HL-60/S4 treated with retinoic acid at 250 ng/mL for 4 days and 3 days (cell line): ENCODE data around the gene BCAR3.
"Not testable (repeated sequence)": the region's sequence is repeated elsewhere in the genome, so short reads cannot be mapped to it uniquely, and the experiment has no call there.

ENCODE experiments used
- in situ Hi-C: fragments of 300-500 bp; cut with MboI; formaldehyde crosslinking; loops from 2 replicates; pipeline ENCODE4 v1.7.0; 2022; ENCODE audit warnings: low sequenced_read_pairs

BCAR3 gene

DNA sequence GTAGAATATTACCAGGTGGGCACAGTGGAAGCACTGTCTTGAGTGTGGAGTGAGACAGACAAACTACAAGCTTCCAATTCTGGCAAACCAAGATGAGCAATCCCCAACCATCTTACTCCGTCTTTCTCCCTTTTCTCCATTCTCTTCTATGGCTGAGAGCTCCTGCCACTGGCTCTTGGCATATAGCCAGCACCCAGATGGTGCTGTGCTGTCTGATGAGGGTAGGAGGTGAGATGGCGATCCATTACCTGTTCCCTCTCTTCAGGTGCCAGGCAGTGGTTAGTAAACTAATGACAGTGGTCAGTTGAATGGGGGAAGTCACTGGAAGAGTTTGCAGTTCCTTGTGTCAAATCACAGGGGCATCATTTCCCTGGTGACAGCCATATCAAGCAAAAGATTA lies 125.3 kb downstream of the BCAR3 start:
- in situ Hi-C loops, result no loop called here

DNA sequence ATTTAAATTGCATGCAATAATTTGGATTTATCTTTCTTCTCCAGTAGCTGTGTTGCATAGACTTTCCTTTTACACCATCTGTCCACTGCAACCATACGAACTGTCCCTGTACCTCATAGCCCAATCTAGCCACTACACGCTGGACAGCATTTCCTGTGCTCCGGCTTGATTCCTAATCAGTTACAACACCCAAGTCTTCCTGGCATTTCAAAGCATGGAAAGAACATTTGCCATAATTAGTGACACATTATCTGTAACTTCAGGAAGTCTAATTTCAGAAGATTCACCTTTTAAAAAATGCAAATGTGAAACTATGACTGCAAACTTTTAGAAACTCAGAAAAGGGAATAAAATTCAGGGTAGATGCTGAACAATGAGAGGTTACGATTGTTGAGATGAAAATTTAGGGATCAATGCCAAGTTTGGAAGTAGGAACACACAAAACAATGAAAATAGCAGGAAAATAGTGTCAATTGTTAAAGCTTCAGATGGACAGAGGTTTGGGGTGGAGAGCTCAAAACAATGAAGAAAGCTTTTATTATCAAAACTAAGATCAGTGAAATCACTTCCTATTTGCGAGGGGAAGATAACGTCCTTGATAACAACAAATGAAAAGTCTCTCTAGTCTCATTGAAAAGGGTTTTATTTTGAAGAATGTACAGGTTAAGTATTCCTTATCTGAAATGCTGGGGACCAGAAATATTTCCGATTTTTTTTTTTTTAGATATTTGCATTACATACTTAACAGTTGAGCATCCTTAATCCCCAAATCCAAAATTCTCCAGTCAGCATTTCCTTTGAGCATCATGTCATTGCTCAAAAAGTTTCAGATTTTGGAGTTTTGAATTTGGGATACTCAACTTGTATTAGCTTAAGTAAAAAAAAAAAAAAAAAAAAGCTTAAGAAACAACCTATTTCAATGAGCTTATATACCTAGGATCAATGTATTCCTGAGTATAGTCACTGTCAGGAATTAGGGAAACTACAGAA lies 126.5 kb downstream of the BCAR3 start:
- in situ Hi-C loops, result no loop called here

DNA sequence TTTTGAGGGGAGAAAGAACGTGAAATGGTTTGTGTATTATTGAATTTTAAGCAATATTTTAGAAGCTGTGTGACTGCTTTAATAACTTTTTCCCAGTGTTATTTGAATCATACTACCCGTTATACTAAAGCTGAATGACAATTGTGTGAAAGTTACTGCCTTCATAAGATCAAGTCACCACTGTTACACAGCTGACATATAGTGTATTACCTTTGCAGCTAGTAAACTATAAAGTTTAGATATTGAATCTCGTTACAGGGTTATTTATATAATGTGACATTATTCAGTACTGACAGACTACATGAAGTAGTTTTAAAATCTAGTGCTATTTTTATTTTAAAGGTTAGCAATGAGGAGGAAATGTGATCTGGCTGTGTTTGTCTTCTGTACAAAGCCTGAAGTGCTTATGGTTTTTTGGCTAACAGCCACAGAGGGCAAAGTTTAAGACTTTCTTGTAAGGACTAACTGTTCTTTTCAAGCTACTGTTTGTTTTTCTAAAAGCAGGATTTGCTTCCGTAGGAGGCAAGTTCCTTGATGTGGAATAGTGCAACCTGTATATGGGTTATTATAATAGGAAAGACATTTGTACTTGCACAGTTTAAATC lies 127.6 kb downstream of the BCAR3 start:
- in situ Hi-C loops, result not testable (repeated sequence)

DNA sequence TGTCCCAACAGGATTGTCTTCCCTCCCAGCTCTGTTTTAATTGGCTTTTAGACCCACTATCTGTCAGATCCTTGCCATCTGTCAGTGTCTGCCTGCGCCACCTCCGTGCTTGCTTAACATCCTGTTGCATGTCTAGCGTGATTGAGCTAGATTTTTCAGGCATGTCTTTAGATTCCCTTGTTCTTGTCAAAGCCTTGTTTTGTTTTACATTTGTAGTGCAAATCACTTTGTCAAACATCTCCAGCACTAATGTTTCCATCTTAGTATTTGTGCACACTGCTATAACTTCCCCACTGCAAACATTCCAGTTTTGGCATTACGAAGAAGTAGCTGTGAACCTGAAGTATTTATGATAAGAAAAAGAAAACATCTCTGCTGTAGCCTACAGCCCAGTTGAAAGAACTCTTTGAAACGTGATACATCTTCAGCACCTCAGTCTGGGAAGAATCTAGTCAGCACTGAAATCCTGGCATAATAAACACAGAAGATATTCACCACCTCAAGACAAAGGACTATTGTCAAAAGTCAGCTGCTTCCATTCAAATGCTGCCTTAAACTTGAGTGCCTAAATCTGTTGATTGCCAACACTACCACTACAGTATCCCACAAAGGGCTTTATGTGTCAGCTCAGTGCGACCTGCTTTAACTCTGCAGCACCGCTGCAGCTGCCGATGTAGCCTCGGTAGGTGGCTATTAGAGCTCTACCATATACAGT lies 128.7 kb downstream of the BCAR3 start:
- in situ Hi-C loops, result no loop called here

DNA sequence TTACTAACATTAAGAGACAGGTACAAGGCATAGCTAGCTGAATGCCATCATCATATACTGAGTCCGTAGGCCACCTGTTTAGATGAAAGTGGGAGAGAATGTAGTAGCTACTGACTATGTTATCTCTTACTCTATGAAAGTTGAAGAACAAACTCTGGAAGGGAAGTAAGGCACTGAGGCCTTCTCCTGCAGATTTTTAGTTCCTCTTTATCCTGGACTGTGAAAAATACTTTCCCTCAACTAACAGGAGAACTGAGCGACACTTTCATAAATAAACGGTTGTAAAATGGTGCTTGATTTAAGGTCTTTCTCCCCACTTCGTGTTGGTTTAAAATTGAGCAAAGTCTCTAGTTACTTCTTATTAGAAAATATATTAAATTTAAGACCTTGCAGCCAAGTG lies 131.8 kb downstream of the BCAR3 start:
- in situ Hi-C loops, result no loop called here

DNA sequence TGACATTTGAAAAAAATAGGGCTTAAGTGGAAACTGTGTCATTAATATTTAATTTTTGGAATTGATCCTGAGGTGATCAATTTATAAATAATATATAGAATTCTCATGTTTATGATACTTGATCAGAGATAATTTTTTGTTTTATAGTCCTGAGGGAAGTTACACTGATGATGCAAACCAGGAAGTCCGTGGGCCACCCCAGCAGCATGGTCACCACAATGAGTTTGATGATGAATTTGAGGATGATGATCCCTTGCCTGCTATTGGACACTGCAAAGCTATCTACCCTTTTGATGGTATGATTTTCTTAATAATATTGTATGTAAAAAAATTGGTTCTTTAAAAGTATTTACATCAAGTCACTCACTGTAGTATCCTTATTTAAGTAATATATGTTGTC lies 132.5 kb downstream of the BCAR3 start:
- in situ Hi-C loops, result no loop called here

DNA sequence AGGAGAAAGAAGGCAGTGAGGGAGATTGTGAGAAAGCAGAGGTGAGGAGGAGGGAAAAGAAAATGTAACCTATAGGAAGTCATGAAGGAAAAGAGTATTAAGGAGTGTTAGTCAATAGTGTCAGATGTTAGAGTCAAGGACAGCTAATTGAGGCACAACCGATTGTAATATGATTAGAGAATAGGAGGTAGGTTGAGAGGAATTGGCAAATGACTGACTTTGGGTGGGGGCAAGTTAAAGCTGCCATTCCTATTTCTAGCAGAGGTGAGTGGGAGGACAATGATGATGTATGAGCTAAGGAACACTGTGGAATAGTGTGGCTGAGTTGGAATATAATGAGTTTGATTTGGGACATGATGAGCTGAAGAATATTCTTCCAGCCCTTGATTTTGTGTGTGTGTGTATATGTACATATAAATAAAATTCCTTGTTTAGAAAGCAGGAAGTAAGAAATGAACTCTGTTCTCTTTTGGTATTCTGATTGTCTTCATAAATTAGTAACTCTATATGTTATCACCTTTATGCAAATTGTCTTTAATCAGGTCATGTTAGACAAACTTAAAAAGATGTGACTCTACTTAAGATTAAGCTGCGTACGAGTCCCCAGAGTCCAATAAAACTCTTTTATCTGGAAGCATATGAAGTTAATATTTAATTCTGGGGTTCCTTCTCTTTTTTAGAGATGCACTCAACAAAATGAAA lies 135.3 kb downstream of the BCAR3 start:
- in situ Hi-C loops, result no loop called here

DNA sequence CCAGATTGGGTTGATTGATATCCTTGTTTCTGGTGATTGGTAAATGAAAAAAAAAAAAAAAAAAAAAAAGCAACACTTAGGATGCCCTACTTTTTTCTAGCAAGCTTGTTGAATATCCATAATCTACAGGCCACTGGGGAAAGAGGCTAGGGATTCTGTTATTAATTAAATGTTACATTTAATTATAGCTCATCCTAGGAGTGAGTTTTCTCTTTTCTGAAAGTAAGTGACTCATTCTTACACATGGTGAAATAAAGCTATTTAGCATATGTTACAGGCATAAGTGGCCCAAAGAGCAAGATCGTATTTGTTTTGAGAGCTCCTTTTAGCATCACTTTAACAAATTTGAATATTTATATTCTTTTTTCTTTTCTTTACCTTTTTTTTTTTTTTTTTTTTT lies 139.2 kb downstream of the BCAR3 start:
- in situ Hi-C loops, result no loop called here

DNA sequence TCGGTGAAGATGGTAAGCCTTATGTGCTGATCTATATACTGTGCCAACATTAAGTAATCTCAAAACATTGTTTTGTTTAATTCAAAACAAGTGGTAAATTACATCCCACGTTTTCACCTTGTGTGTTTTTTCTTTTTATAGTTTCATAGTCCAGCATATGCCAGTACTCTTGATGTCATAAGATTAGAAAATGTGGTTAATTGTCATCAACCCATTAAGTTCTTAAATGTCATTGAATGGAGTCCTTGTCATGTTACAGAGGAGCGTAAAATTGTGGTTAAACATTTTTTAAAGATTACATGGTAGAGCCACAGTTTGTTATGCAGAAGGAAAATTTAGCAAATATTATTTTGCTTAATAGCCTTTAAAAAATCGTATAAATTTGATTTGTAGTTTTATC lies 140.6 kb downstream of the BCAR3 start:
- in situ Hi-C loops, result no loop called here

DNA sequence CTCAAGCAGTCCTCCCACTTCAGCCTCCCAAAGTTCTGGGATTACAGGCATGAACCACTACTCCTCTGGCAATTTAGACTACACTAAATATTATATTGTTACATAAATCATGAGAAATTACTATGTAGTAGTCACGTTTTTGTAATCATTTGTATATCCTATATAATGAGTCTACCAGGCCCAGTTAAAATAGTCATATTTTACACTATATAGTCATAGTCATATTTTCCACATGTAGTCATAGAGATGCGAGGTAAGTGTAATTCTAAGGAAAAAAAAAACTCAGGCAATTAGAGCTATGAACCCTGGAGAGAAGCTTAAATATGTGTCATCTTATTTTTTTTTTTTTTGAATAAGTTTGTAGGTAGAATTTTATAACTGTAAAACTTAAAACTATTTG lies 143.7 kb downstream of the BCAR3 start:
- in situ Hi-C loops, result no loop called here

DNA sequence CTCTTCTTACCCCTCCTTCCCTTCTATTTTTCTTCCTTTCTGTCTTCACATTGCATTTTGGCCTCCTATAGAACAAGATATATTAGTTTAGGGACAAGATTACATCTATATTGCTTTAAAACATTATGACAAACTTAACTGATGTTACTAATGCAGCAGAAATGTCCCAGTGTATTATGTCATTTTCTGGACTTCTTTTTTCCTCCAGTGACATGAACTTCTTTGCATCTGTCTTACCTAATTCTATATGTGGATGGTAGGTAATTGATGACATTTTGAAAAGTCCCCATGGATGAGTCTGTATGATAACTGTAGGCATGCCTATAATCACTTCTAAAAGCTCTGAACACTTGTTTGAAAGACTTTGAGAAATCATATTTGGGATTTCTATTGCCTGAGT lies 144.2 kb downstream of the BCAR3 start:
- in situ Hi-C loops, result no loop called here

DNA sequence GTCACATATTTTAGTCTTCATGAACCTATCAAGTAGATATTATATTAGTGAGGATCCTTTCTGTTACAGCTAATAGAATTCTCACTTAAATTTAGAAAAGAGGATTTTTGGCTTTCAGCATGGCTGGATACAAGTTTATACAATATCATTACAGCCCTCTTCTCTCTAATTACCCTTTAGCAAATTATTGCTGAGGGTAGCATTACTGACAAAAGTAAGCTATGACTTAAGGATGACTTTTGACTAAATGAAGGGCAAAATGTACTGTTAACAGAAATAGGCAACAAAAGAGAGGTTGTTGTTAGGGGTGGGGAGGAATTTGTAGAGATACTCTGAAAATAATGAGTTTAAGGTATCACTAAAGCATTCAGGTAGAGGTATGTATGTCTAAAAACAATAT lies 148.0 kb downstream of the BCAR3 start:
- in situ Hi-C loops, result no loop called here

DNA sequence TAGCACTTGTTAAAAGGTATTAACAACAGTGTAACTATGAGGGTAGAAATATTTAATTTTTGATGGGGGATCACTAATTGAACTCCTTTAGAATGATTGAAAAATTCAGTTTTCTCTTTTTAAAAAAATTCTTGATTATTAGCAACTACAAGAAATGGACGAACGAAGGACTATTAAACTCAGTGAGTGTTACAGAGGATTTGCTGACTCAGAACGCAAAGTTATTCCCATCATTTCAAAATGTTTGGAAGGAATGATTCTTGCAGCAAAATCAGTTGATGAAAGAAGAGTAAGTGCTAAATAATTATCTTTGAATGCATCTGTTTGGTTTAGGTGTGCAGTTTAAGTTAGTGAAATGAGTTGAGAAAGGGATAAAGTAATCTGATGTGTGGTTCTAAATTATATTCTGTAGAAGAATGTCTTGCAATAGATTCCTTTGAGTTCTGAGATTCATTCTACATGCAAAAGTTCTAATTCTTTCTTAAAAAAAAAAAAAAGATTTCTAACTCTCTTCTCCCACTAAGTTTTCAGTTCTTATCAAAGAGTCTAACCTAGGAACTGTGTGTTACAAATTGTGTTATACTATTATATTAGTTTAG lies 148.8 kb downstream of the BCAR3 start:
- in situ Hi-C loops, result no loop called here

DNA sequence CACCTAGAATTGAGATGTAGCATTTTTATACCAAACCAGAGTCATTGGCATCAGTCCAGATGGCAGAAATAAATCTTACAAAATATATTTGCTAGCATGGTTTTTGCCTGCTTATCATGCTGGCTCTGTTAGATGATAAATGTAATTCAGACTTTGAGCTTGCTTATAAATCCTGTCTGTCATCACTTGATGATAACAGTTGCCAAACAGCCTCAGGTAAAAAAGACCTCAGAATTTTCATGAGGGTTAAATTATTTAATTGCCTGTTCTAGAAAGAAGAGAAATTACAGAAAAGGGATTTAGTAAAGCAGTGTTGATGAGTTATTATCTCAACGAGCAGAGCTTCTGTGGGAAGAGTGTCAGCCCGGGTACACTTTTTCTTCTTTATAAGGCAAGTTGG lies 150.4 kb downstream of the BCAR3 start:
- in situ Hi-C loops, result no loop called here

DNA sequence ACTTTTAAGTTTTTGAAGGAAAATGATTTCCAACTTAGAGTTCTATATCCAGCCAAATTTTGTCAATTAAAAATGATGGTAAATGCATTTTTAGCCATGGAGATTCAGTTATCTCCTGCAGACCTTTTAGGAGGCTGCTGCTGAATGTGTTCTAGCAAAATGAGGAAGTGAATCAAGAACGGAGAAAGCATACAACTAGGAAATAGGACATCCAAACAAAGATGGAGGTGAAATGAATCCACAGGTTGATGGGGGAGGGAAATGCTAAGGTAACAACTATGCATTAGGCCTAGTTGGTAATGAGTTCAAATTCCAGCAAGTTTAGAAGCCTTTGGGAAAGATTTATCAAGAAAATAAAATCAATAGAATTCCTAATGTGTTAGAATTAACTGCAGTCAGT lies 153.2 kb downstream of the BCAR3 start:
- in situ Hi-C loops, result no loop called here

DNA sequence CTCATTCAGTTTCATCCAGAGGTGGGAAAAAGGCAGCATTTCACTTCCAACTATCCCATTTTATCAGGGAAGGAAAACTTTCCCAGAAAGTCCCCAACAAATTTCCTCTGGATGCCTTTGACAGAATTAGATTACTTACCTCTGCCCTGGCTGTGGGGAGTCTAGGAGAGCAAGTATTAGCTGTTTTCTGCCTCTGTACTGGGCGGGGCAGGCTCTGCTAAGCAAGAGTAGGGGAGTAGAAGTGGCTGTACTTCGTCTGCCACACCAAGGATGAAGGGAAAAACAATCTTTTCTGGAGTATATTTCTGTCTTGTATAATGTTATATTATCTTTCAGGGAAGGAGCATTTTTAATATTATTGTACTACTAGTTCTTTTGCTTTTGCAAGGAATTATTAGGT lies 155.2 kb downstream of the BCAR3 start:
- in situ Hi-C loops, result no loop called here

DNA sequence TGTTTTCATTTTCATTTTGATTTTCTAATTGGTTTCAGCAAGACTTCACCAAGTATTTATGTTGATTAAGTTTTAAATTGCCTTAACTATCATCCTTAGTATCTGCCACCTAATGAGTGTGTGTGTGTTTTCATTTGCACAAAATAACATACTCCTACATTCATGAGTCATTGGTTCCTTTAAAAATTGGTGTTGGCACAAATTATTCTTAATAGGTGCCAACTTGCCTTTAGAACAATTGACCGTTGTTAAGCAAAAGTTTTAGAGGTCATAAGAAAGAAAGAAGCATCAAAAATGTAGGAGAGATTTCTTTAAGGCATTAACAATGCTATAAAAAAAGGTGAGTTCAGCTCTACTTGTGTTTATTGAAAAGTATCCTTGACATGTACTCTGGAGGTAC lies 156.2 kb downstream of the BCAR3 start:
- in situ Hi-C loops, result no loop called here

DNA sequence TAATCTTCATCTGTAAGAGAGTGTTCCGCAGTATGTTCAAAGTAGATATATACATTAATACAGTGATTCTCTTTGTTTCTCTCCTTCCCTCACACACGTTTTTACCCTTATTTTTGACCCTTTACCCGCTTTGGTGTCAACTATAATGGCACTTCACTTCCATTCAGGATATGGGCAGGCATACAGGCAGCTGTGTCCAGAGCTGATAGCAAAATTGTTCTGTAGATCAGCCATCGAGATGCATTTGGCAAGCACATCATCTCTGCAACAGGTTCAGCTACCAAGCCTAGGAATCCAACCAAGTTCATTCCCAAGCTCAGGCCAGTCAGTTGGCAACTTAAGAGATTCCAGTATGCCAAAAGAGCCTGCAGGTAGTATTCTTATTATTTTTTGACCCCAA lies 158.9 kb downstream of the BCAR3 start:
- in situ Hi-C loops, result no loop called here

DNA sequence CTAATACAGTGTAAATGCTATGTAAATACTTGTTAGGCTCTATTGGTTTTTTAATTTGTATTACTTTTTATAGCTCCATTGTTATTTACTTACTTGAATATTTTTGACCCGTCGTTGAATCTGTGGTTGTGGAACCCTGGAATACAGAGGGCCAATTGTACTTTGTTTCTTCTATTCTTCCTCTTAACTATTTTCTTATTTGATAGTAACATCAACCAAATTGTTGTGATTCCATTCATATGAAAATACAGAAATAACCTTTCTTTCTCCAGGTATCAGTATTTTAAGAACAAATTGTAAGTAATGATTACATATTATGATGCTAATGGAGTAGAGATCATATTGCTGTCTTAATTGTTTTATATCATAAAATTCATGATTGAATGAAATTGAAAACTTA lies 160.0 kb downstream of the BCAR3 start:
- in situ Hi-C loops, result no loop called here

DNA sequence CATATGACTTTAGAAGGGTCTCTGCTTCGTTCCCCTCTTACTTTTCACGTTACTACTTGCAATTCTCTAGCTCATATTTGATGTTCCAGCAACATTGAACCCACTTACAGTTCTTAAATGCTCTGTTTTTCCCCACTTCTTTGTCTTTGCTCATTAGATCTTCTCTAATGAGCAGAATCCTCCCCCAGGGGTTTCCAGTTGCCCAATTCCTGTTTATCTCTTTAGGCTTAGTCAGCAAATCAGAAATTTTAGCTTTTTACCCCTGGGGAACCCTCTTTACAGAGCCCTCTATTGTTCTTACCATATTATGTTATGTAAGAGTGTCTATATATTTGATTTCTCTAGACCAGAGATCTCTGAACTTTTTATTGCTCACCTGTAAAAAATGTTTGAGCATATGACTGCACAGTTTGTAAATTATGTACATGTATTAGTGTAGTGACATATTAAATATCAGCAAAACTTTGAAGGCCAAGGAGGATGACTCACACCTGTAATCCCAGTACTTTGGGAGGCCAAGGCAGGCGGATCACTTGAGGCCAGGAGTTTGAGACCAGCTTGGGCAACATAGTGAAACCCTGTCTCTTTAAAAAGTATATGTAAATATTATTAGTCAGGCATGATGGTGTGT lies 162.3 kb downstream of the BCAR3 start:
- in situ Hi-C loops, result no loop called here
